IMR-90 (cell line): ENCODE data around the gene SOCS2. TPM values are rescaled to one million over a fixed set of nuclear protein-coding genes. Genes with fewer than 3 reads are reported as not detected.

ENCODE experiments used
- ATAC-seq: fragments of 200-7000 bp; cut with Tn5 transposase; 2 replicates; pipeline ENCODE4 v1.9.1; 2020; ENCODE audit warnings: low read depth, mild to moderate bottlenecking, moderate library complexity
- BruUV-seq: library from RNA; stranded (reverse); fragments of 400-500 nt; replicated peaks from 2 replicates; lab custom pipeline; 2021; lab: Mats Ljungman, UMichigan
- CTCF ChIA-PET: fragments of 300-600 bp; formaldehyde crosslinking; extraction: SDS; loops from one replicate; lab custom pipeline; 2021; ENCODE audit warnings: antibody characterized with exemption; lab: Yijun Ruan, JAX
- POLR2A ChIA-PET: fragments of 300-600 bp; sonication (Branson Sonifier 250); formaldehyde crosslinking; loops from one replicate; lab custom pipeline; 2022; ENCODE audit warnings: antibody characterized with exemption; ENCODE audit not compliant: unreplicated experiment; lab: Charles Lee
- DNase-seq: peaks from one replicate; pipeline ENCODE4 v3.0.0; 2013
- H2AFZ ChIP-seq: replicated peaks from 2 replicates; pipeline ENCODE3; 2013; ENCODE audit warnings: low read length, mild to moderate bottlenecking; ENCODE audit not compliant: poor library complexity
- H2AK5ac ChIP-seq: 2 replicates; pipeline ENCODE4 v1.6.1; 2013; ENCODE audit warnings: low read depth, low read length, inconsistent platforms
- H2AK9ac ChIP-seq: replicated peaks from 2 replicates; pipeline ENCODE3; 2013; ENCODE audit warnings: mild to moderate bottlenecking, low read depth, low read length, moderate library complexity; ENCODE audit not compliant: poor library complexity
- H2BK120ac ChIP-seq: 2 replicates; pipeline ENCODE4 v1.6.1; 2013; ENCODE audit warnings: low read depth, low read length, inconsistent platforms
- H2BK15ac ChIP-seq: 3 replicates; pipeline ENCODE4 v1.6.1; 2013; ENCODE audit warnings: low read depth, low read length, inconsistent platforms
- H2BK20ac ChIP-seq: 2 replicates; pipeline ENCODE4 v1.6.1; 2013; ENCODE audit warnings: low read depth, mild to moderate bottlenecking, inconsistent platforms, low read length, moderate library complexity
- H2BK5ac ChIP-seq: 2 replicates; pipeline ENCODE4 v1.6.1; 2013; ENCODE audit warnings: mild to moderate bottlenecking, low read depth, low read length, inconsistent platforms; ENCODE audit not compliant: poor library complexity, severe bottlenecking
- H3K14ac ChIP-seq: replicated peaks from 2 replicates; pipeline ENCODE4 v1.6.1; 2013; ENCODE audit warnings: low read depth, low read length, inconsistent platforms
- H3K18ac ChIP-seq: 2 replicates; pipeline ENCODE4 v1.6.1; 2013; ENCODE audit warnings: low read depth, low read length, control low read depth
- H3K23ac ChIP-seq: 2 replicates; pipeline ENCODE4 v1.6.1; 2013; ENCODE audit warnings: low read depth, low read length, inconsistent platforms
- H3K27ac ChIP-seq: 2 replicates; pipeline ENCODE4 v1.5.1; 2013; ENCODE audit warnings: mild to moderate bottlenecking, control low read depth, low read length; ENCODE audit not compliant: insufficient read depth
- H3K27me3 ChIP-seq: 2 replicates; pipeline ENCODE4 v1.6.1; 2013; ENCODE audit warnings: low read length; ENCODE audit not compliant: control insufficient read depth, insufficient read depth
- H3K36me3 ChIP-seq: 2 replicates; pipeline ENCODE4 v1.6.1; 2013; ENCODE audit warnings: low read length, mixed read lengths; ENCODE audit not compliant: control insufficient read depth, insufficient read depth
- H3K4ac ChIP-seq: 2 replicates; pipeline ENCODE4 v1.6.1; 2013; ENCODE audit warnings: low read depth, low read length, inconsistent platforms
- H3K4me1 ChIP-seq: 2 replicates; pipeline ENCODE4 v1.6.1; 2013; ENCODE audit warnings: low read length, mixed read lengths; ENCODE audit not compliant: control insufficient read depth, insufficient read depth
- H3K4me2 ChIP-seq: 2 replicates; pipeline ENCODE4 v1.6.1; 2013; ENCODE audit warnings: low read depth, mild to moderate bottlenecking, control low read depth, low read length, moderate library complexity
- H3K4me3 ChIP-seq: 2 replicates; pipeline ENCODE4 v1.5.1; 2013; ENCODE audit warnings: low read depth, mild to moderate bottlenecking, control low read depth, low read length, moderate library complexity; ENCODE audit not compliant: insufficient read depth
- H3K56ac ChIP-seq: 2 replicates; pipeline ENCODE4 v1.6.1; 2013; ENCODE audit warnings: low read length, inconsistent platforms; ENCODE audit not compliant: insufficient read depth; ENCODE audit errors: extremely low read depth
- H3K79me1 ChIP-seq, 2 experiments: 2 replicates each; pipeline ENCODE4 v1.6.1; 2013; ENCODE audit warnings: low read length in 2 of 2, inconsistent platforms in 1 of 2, low read depth in 1 of 2
- H3K9ac ChIP-seq: 2 replicates; pipeline ENCODE4 v1.6.1; 2013; ENCODE audit warnings: low read depth, low read length, control low read depth
- H3K9me1 ChIP-seq: 2 replicates; pipeline ENCODE4 v1.6.1; 2013; ENCODE audit warnings: low read length, inconsistent platforms; ENCODE audit not compliant: insufficient read depth
- H3K9me3 ChIP-seq: 2 replicates; pipeline ENCODE4 v1.6.1; 2013; ENCODE audit warnings: low read length; ENCODE audit not compliant: control insufficient read depth, insufficient read depth
- H4K20me1 ChIP-seq: 2 replicates; pipeline ENCODE4 v1.6.1; 2013; ENCODE audit warnings: low read length, inconsistent platforms; ENCODE audit not compliant: insufficient read depth
- H4K5ac ChIP-seq: 2 replicates; pipeline ENCODE4 v1.6.1; 2013; ENCODE audit warnings: mild to moderate bottlenecking, low read depth, low read length, control low read depth
- H4K8ac ChIP-seq, 2 experiments: 2 replicates each; pipeline ENCODE4 v1.6.1; 2013; ENCODE audit warnings: low read depth in 2 of 2, low read length in 2 of 2, control low read depth in 1 of 2, inconsistent platforms in 1 of 2
- H4K91ac ChIP-seq: 2 replicates; pipeline ENCODE4 v1.6.1; 2013; ENCODE audit warnings: low read depth, low read length, inconsistent platforms; ENCODE audit not compliant: insufficient read depth
- BHLHE40 ChIP-seq: fragments of 150-350 bp; IDR thresholded peaks from 2 replicates; pipeline ENCODE4 v1.6.1; 2016; ENCODE audit warnings: mild to moderate bottlenecking, low read depth, low read length
- CEBPB ChIP-seq: IDR thresholded peaks from 2 replicates; pipeline ENCODE4 v1.6.1; 2012; ENCODE audit warnings: low read depth, low read length, improper control_type of control experiment
- CHD1 ChIP-seq: IDR thresholded peaks from 2 replicates; pipeline ENCODE4 v1.6.1; 2012; ENCODE audit warnings: low read depth, low read length, improper control_type of control experiment
- CTCF ChIP-seq: conservative IDR thresholded peaks from 2 replicates; pipeline ENCODE4 v1.5.1; 2012; ENCODE audit warnings: mild to moderate bottlenecking, low read depth, low read length, improper control_type of control experiment
- ELK1 ChIP-seq: fragments of 150-350 bp; IDR thresholded peaks from 2 replicates; pipeline ENCODE4 v1.6.1; 2016; ENCODE audit warnings: low read depth, mild to moderate bottlenecking, low read length, moderate library complexity, borderline replicate concordance
- FOS ChIP-seq: fragments of 150-350 bp; IDR thresholded peaks from 2 replicates; pipeline ENCODE4 v1.6.1; 2016; ENCODE audit warnings: low read depth, low read length
- MAFK ChIP-seq: IDR thresholded peaks from 2 replicates; pipeline ENCODE4 v1.6.1; 2012; ENCODE audit warnings: low read depth, low read length, improper control_type of control experiment
- MAZ ChIP-seq: IDR thresholded peaks from 2 replicates; pipeline ENCODE4 v1.6.1; 2012; ENCODE audit warnings: low read depth, mild to moderate bottlenecking, low read length, improper control_type of control experiment, moderate library complexity, borderline replicate concordance
- MXI1 ChIP-seq: IDR thresholded peaks from 2 replicates; pipeline ENCODE4 v1.6.1; 2012; ENCODE audit warnings: low read depth, mild to moderate bottlenecking, low read length, moderate library complexity, borderline replicate concordance
- NFE2L2 ChIP-seq: fragments of 150-350 bp; IDR thresholded peaks from 2 replicates; pipeline ENCODE4 v1.6.1; 2016; ENCODE audit warnings: low read depth, mild to moderate bottlenecking, low read length
- POLR2A ChIP-seq: IDR thresholded peaks from 2 replicates; pipeline ENCODE4 v1.6.1; 2012; ENCODE audit warnings: mild to moderate bottlenecking, low read depth, low read length
- RAD21 ChIP-seq: IDR thresholded peaks from 2 replicates; pipeline ENCODE4 v1.6.1; 2012; ENCODE audit warnings: low read length, improper control_type of control experiment
- RCOR1 ChIP-seq: IDR thresholded peaks from 2 replicates; pipeline ENCODE4 v1.6.1; 2012; ENCODE audit warnings: mild to moderate bottlenecking, low read length, improper control_type of control experiment; ENCODE audit not compliant: insufficient replicate concordance
- RFX5 ChIP-seq: IDR thresholded peaks from 2 replicates; pipeline ENCODE4 v1.8.0; 2012; ENCODE audit warnings: low read depth, mild to moderate bottlenecking, low read length, moderate library complexity
- SMC3 ChIP-seq: fragments of 150-350 bp; IDR thresholded peaks from 2 replicates; pipeline ENCODE4 v1.6.1; 2016; ENCODE audit warnings: low read depth, mild to moderate bottlenecking, antibody characterized with exemption, low read length, moderate library complexity
- USF2 ChIP-seq: fragments of 150-350 bp; IDR thresholded peaks from 2 replicates; pipeline ENCODE4 v1.6.1; 2017; ENCODE audit warnings: mild to moderate bottlenecking, antibody characterized with exemption, low read length, low read depth
- WGBS, 2 experiments: methylation state at CpG; one replicate each; pipeline versions ENCODE4 v1.1.5 to v1.1.7; 2013; ENCODE audit warnings: missing lambda C conversion rate in 2 of 2; ENCODE audit not compliant: insufficient read length in 1 of 2; ENCODE audit errors: extremely low coverage in 2 of 2; 5-methylcytosine and 5-hydroxymethylcytosine counted together
- dilution Hi-C: fragments of 300-500 bp; cut with HindIII; formaldehyde crosslinking; loops from one replicate; pipeline ENCODE4 v1.14.3; 2018; ENCODE audit warnings: low sequenced_read_pairs; ENCODE audit not compliant: unreplicated experiment
- in situ Hi-C: fragments of 300-500 bp; cut with MboI; formaldehyde crosslinking; loops from 3 replicates; pipeline ENCODE4 v1.14.3; 2019; ENCODE audit warnings: low sequenced_read_pairs, inconsistent platforms, mixed read lengths
- intact Hi-C: fragments of 100-400 bp; cut with micrococcal nuclease; formaldehyde crosslinking; loops from 2 replicates; pipeline ENCODE4 v1.10.0; 2022
- polyA plus RNA-seq, 3 experiments: library from polyadenylated mRNA; depleted of rRNA; stranded (reverse); fragments of >200 nt; gene quantifications; 2 replicates each; pipeline ENCODE4 v1.2.3, GENCODE V29; 2012; ENCODE audit warnings: low replicate concordance in 1 of 3
- total RNA-seq: library from RNA; depleted of rRNA; stranded (reverse); fragments of >200 nt; gene quantifications from 2 replicates; pipeline ENCODE4 v1.2.3, GENCODE V29; 2012

Gene SOCS2
- total and polyA plus RNA-seq, 2 of the 4 experiments (the other 2 are of a cell fraction): 12.0 to 12.4 TPM

GRCh38 chr12:93547778-93548177 lies 24.7 kb upstream of the SOCS2 start:
- no peak overlapping the region for H3K4me2 ChIP-seq
- no peak overlapping the region for H3K14ac ChIP-seq
- no peak overlapping the region for H2BK120ac ChIP-seq
- no peak overlapping the region for H4K8ac ChIP-seq
- H2BK15ac ChIP-seq: no peak overlapping the region
- H3K9me1 ChIP-seq: 0 out of 2 replicates have a peak, but pooled peaks cover 5% of the 10 kb centered on the region
- in situ Hi-C loops (no loop called here), dilution Hi-C loops (no loop called here), intact Hi-C loops (no loop called here)
- no peak overlapping the region for H4K5ac ChIP-seq
- peaks cover 0 to 11% of the 10 kb centered on the region in 2 experiments; a peak in 2 of 4 replicates for H3K79me1 ChIP-seq
- no peak overlapping the region for H2AK5ac ChIP-seq
- H4K20me1 ChIP-seq: no peaks in the 10 kb centered on the region
- no peak overlapping the region for H3K18ac ChIP-seq
- H3K56ac ChIP-seq: no peak overlapping the region
- no peak for ATAC-seq
- no peak overlapping the region for H2BK5ac ChIP-seq
- TF ChIP-seq CHD1 (no peak), CEBPB (no peak), MAZ (no peak), RFX5 (no peak), MXI1 (no peak), BHLHE40 (no peak), ELK1 (no peak), SMC3 (no peak), RCOR1 (no peak), POLR2A (no peak), NFE2L2 (no peak), MAFK (no peak), CTCF (no peak), USF2 (no peak), FOS (no peak), RAD21 (no peak)
- ChIA-PET CTCF (no interaction called here), POLR2A (no interaction called here)
- no peak overlapping the region for H3K4ac ChIP-seq
- H3K9ac ChIP-seq: no peak overlapping the region
- H2BK20ac ChIP-seq: no peak overlapping the region
- no peak overlapping the region; the same call in 1 of the 2 replicates for H3K23ac ChIP-seq
- H3K4me1 ChIP-seq: no peaks in the 10 kb centered on the region
- H3K27me3 ChIP-seq: no peaks in the 10 kb centered on the region
- no peaks in the 10 kb centered on the region for H3K9me3 ChIP-seq
- no CpG with 5 or more reads among the region's 2 CpGs for WGBS, 2 experiments
- no peak for DNase-seq
- no TSS peak for BruUV-seq
- H3K36me3 ChIP-seq: peaks cover 2% of the 10 kb centered on the region; the same call in 1 of the 2 replicates
- no peak overlapping the region for H3K4me3 ChIP-seq
- H2AFZ ChIP-seq: no peak overlapping the region
- no peak overlapping the region for H2AK9ac ChIP-seq
- H4K91ac ChIP-seq: no peak overlapping the region
- H3K27ac ChIP-seq: no peak overlapping the region
